Stimulated activated CD8-positive, alpha-beta memory T cell treated with anti-CD3 and anti-CD28 coated beads, Interleukin-2, amount 100 ng/mL, for 48 hours (primary cell): Measurements from ENCODE around the gene KPNA2.
"Not testable (repeated sequence)": the region's sequence is repeated elsewhere in the genome, so short reads cannot be mapped to it uniquely, and the experiment has no call there.

Source experiments
- DNase-seq, 2 donors: peaks; one replicate each; pipeline ENCODE4 v3.0.0-alpha.2; 2020; ENCODE audit warnings: low read depth in 2 of 2

KPNA2 gene

GRCh38 chr17:68019675-68020408, 15.7 kb upstream of the KPNA2 start:
- DNase-seq, result peak; percentile 96 to 98

- DNase-seq, result no peak
Measured at GRCh38 chr17:68020409-68020756, 15.2 kb upstream of the KPNA2 start.

DNA sequence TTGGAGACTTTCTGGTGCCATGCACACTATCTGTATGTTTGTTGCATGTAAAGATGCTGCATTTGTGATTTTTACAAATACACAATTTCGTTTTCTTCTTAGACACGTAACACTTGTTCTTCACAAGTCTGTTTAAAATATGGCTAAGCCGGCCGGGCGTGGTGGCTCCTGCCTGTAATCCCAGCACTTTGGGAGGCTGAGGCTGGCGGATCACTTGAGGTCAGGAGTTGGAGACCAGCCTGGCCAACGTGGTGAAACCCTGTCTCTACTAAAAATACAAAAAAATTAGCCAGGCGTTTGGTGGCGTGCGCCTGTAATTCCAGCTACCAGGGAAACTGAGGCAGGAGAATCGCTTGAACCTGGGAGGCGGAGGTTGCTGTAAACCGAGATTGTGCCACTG, 14.7 kb upstream of the KPNA2 start:
- not testable (repeated sequence) for DNase-seq

DNA sequence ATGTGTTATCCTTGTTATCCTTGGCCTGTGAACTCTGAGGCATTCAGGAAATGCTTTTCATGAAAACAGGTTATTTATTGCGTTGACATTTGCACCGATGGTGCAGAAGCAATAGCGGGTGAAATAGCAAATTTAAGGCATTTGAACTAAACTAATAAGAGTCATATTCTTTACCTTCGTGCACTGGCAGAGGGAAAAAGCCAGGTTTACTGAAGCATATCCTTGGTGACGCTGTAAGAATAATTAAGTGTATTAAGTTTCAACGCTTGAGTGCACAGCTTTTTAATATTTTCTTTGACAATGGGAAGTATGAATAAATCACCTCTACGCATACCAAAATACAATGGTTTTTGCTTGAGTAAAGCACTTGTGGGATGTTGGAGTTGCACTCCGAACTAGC, 13.6 kb upstream of the KPNA2 start:
- no peak for DNase-seq

DNA sequence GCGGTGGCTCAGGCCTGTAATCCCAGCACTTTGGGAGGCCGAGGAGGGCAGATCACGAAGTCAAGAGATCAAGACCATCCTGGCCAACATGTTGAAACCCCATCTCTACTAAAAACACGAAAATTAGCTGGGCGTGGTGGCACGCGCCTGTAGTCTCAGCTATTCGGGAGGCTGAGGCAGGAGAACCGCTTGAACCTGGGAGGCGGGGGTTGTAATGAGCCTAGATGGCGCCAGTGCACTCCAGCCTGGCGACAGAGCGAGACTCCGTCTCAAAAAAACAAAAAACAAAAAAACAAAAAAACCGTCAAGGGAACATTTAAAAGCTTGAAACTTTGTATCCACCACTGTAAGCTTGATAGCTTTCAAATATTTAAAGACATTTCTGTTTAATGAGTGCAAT, 13.0 kb upstream of the KPNA2 start:
- DNase-seq, result not testable (repeated sequence)

- no peak for DNase-seq
Measured at GRCh38 chr17:68029512-68030215, 5.9 kb upstream of the KPNA2 start.

- no peak for DNase-seq
Measured at GRCh38 chr17:68033636-68034451, 1.7 kb upstream of the KPNA2 start.

GRCh38 chr17:68034452-68034776, 1.1 kb upstream of the KPNA2 start:
- no peak for DNase-seq

DNA sequence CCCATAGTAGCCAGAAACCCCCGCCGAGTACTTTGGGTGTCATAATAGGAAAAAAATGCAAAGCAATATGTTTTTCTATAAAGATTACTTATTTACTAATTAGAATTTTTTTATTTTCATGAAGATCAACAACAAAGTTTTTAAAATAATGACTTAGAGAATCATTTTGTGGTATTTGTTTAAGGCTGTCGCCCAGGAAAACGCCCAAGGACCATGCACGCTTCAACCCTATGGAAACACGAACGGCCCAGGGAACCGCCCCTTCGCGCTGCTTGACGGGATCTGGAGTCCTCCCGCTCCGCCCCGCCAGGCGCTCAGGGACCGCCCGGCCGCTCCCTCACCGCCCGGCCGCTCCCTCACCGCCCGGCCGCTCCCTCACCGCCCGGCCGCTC, 408 bp upstream of the KPNA2 start:
- peak; percentile 88 to 89 for DNase-seq

DNA sequence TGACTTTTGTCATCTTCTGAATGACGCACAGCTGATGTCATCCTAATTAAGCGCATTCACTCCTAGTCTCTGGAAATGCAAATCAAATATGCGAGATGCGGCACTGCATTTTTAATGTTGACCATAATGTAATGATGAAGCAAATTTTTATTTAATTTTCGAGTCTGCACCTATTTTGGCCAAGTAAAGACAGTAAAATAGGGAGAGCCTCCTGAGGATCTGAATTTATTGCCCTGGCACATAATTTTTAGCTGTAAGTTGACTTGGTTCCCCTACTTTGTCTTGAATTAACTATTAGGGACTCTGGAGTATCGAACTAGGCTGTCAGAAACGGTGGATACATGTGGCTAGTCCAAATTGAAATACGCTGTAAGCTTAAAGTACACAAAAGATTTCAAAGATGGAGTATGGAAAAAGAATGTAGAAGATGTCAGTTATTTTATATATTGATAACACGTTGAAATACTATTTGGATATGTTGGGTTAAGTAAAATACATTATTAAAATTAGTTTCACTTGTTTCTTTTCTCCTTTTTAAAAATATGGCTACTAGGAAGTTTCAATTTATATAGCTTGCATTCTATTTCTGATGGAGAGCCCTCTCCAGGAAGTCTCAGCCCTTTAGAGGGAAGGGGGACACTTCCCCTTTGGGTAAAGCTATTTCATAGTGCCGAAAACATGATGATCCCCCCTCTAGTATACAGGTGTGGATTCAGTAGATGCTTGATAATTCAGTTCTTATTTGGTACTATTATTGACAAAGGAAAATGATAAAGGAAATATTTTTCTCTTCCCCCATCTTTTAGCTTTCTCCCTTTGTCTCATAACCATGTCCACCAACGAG, 991 bp downstream of the KPNA2 start:
- DNase-seq, result no peak

DNA sequence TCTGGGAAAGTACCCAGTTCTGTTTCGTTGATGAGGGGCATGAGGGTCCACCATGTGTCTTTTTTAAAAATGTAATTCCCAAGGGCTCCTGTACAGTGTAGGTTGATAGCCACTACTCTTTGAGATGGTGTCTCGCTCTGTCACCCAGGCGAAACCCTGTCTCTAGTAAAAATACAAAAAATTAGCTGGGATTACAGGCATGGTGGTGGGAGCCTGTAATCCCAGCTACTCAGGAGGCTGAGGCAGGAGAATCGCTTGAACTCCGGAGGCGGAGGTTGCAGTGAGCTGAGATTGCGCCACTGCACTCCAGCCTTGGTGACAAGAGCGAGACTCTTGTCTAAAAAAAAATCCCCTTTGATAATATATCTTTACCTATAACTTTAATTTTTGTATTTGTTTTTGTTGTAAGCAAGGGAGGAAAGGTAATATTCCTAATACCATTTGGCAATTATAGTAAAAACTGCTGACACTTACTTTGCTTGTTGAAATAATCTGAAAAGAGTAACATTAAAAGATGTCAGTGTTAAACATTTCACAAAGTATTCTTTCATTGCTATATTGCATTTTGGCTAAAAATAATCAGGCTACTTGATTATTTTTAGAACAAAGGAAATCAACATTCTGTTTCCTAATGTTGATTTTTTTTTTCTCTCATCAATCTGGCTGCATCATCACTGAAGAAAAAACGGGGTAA, 11.8 kb downstream of the KPNA2 start:
- DNase-seq, result no peak

DNA sequence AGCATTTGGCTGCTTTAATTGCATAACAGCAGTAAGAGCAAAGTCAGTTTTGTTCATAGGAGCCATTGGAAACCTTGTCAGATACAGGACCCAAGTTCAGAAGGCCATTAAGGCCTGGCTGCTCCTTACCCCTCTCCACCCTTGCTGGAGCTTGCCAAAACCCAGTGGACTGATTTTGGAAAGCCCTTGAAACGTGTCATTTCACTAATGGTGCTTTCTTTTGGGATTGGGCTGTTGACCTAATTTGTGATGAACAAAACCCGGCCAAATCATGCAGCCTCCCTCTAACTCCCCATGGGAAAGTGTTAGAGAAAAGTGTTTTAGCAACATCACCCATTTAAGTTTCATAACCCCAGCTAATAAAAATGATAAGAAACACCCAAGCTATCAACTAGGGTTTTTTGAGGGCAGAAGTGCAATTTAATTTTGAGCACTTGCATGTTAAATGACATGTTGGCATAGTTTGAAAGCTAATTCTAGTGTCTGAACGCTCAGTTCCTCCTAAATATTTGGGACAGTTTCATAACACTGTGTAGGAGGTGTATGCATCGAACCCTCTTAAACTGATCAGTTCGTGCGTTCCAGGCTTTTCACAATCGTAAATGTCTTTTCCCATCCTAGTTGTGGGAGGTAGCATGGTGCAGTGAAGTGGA, 12.5 kb downstream of the KPNA2 start:
- not testable (repeated sequence) for DNase-seq

DNA sequence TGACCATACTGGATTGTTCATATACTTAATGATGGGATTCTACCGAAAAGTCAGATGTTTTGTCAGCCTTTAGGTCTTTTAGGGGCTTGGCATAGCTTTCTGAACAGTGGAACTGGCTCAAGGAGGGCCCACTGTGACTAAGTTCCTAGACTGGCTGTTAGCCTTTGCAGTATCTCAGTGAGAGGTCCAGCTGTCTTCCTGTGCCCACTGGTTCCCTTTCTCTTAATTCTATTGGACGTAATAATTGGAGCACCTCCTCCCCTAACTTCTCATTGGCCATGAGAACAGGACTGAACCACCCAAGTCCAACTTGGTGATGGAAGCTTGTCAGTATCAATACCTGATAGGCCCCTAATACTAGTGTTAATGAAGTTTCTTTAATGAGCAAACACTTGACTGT, 13.5 kb downstream of the KPNA2 start:
- no peak for DNase-seq

DNA sequence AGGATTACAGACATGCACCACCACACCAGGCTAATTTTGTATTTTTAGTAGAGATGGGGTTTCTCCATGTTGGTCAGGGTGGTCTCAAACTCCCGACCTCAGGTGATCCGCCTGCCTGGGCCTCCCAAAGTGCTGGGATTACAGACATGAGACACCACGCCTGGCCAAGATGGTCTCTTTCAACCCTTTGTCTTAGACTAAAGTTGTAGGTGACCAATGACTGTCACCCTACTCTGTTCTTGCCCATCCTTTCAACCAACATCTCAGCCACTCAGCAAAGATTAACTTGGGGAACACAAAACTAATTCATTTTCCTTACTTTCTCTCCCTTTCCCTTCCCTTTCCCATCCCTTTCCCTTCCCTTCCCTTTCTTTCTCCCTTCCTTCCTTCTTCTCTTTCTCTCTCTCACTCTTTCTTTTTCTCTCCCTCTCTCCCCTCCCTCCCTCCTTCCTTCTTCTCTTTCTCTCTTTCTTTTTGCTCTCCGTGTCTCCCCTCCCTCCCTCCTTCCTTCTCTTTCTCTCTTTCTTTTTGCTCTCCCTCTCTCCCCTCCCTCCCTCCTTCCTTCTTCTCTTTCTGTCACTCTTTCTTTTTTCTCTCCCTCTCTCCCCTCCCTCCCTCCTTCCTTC, 14.4 kb downstream of the KPNA2 start:
- not testable (repeated sequence) for DNase-seq

- not testable (repeated sequence) for DNase-seq
Measured at GRCh38 chr17:68051321-68052312, 16.1 kb downstream of the KPNA2 start.

GRCh38 chr17:68052810-68053209, 17.3 kb downstream of the KPNA2 start:
- no peak for DNase-seq

DNA sequence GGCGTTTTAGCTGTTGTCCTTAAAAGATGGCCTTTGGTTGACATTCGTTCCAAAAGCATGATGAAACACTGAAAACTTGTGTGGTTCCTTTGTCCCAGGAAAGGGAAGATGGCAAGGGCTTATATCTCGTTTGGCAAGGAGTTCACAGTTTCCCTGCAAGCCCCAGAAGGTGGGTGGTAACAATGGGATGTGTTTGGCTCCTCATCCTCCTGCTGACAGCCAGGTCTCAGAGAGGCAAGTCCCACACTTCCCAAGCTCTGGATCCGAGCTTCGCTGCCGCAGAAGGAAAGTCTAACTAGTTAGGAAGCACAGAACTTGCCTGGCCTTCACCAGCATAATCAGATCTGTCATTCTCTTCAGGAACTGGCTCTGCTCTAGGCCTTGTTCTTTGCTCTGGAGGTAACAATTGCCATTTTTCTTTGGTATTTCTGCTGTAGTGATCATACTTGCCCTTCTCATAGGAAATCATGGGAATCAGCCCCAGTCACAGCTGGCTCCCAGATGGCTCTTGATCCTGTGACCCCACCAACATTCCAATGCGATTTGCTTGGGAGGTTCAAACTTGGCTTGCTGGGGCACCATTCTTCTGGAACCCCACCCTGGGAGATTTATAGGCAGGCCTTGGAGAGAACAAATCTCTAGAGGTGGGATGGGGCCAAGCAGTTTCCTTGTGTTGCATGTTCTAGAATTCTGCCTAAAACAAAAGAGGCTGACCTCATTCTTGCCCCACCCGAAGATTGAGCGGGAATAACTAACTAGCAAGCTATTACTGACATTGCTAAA, 17.9 kb downstream of the KPNA2 start:
- DNase-seq, result no peak

DNA sequence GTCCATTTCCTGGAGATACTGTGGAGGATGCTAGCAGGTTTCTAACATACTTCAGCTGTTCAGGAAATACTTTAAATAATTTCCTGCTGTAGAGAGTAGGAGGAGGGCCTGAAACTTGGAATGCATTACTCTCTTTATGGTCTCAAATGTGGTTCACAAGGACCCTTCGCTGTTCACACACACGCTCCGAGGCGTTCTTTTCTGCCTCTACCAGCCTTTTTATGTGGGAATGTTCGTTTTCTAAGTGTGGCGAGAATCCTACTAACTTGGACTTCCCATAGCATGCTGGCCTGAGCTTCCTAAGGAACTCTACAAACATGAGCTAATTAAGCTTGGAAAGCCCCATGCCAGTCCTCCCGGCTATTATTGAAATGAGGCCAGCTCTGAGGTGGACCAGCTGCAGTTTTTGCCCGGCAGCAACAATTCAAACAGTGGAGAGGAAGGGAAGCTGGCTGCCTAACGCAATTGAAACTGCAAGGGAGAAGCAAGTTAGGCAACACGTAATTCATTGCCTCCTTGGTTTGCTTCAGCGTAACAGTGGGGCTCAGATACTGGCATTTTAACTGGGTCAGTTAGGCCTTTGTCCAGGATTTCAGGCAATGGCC, 18.9 kb downstream of the KPNA2 start:
- DNase-seq, result no peak
